ENCODE data around the gene HIPK1.

Gene HIPK1

GRCh38 chr1:113928941-113929749 is at the start of gene HIPK1:
Gene HIPK1, plus strand, starts transcription at chr1:113929324.
- DNase-seq, result peak; percentile 87

GRCh38 chr1:113879739-113880038 is 49.4 kb upstream of the HIPK1 start:
- no peak for DNase-seq

GRCh38 chr1:113881661-113882060 is 47.5 kb upstream of the HIPK1 start:
- no peak for DNase-seq

GRCh38 chr1:113886417-113887401 is 42.4 kb upstream of the HIPK1 start:
- no peak for DNase-seq

GRCh38 chr1:113887402-113888175 is 41.5 kb upstream of the HIPK1 start, which contains the start of gene BCL2L15:
Gene BCL2L15, minus strand, starts transcription at chr1:113887581. Its CDS starts 206 bp downstream, at chr1:113887375.
- no peak for DNase-seq

- DNase-seq, result no peak
Measured at GRCh38 chr1:113890816-113891215, 38.3 kb upstream of the HIPK1 start.

GRCh38 chr1:113891631-113892220 is 37.4 kb upstream of the HIPK1 start:
- DNase-seq, result no peak

GRCh38 chr1:113893267-113893666 is 35.9 kb upstream of the HIPK1 start:
- no peak for DNase-seq

- no peak for DNase-seq
Measured at GRCh38 chr1:113895098-113895497, 34.0 kb upstream of the HIPK1 start.

- DNase-seq, result no peak
Measured at GRCh38 chr1:113895961-113896360, 33.2 kb upstream of the HIPK1 start.

- DNase-seq, result no peak
Measured at GRCh38 chr1:113898241-113898814, 30.8 kb upstream of the HIPK1 start.

GRCh38 chr1:113899111-113899510 is 30.0 kb upstream of the HIPK1 start:
- no peak for DNase-seq

GRCh38 chr1:113901191-113901590 is 27.9 kb upstream of the HIPK1 start:
- DNase-seq, result no peak

- no peak for DNase-seq
Measured at GRCh38 chr1:113903501-113904292, 25.4 kb upstream of the HIPK1 start.

GRCh38 chr1:113904293-113904673 is 24.8 kb upstream of the HIPK1 start:
- DNase-seq, result peak; percentile 42

- peak; percentile 99 for DNase-seq
Measured at GRCh38 chr1:113904674-113905434, 24.3 kb upstream of the HIPK1 start, which contains the start of the genes AP4B1 and DCLRE1B. Gene AP4B1, minus strand, starts transcription at chr1:113904799. Its CDS starts 82 bp downstream, at chr1:113904717. Gene DCLRE1B, plus strand, starts transcription at chr1:113905326. Its CDS starts 261 bp downstream, at chr1:113905587.

GRCh38 chr1:113905435-113905861 is 23.7 kb upstream of the HIPK1 start:
- no peak for DNase-seq

GRCh38 chr1:113912594-113913311 is 16.4 kb upstream of the HIPK1 start:
- no peak for DNase-seq

- no peak for DNase-seq
Measured at GRCh38 chr1:113913312-113913668, 15.8 kb upstream of the HIPK1 start.
